A673 (cell line): ENCODE measurements around the gene SCAF1. TPM values are rescaled to one million over a fixed set of nuclear protein-coding genes. Genes with fewer than 3 reads are reported as not detected.
A peak's percentile ranks its signal among the peaks of the same experiment; 100 is the strongest.

ENCODE experiments used
- BruUV-seq: library from RNA; stranded (reverse); fragments of 400-500 nt; replicated peaks from 2 replicates; lab custom pipeline; 2021; lab: Mats Ljungman, UMichigan
- CTCF ChIA-PET: fragments of 300-600 bp; sonication (Branson Sonifier 250); formaldehyde crosslinking; loops from one replicate; lab custom pipeline; 2022; ENCODE audit warnings: antibody characterized with exemption; lab: Charles Lee
- POLR2A ChIA-PET: fragments of 300-600 bp; sonication (Branson Sonifier 250); formaldehyde crosslinking; loops from one replicate; lab custom pipeline; 2022; ENCODE audit warnings: antibody characterized with exemption; ENCODE audit not compliant: low non-redundant PET; lab: Charles Lee
- DNase-seq: peaks from one replicate; pipeline ENCODE4 v3.0.0-alpha.2; 2015; ENCODE audit warnings: low spot score
- H3K27ac ChIP-seq: fragments of 200-600 bp; sonication (generic); 2 replicates; pipeline ENCODE4 v1.5.1; 2016; ENCODE audit warnings: mixed run types, low read depth, mild to moderate bottlenecking, mixed read lengths, antibody characterized with exemption, low read length; ENCODE audit not compliant: poor library complexity, severe bottlenecking
- H3K27me3 ChIP-seq: fragments of 200-600 bp; sonication (generic); replicated peaks from 2 replicates; pipeline ENCODE4 v1.6.1; 2017; ENCODE audit warnings: mixed run types, low read depth, mild to moderate bottlenecking, mixed read lengths, antibody characterized with exemption, low read length; ENCODE audit not compliant: insufficient read depth, poor library complexity
- H3K36me3 ChIP-seq: fragments of 200-600 bp; sonication (generic); 2 replicates; pipeline ENCODE4 v1.6.1; 2016; ENCODE audit warnings: mixed run types, mild to moderate bottlenecking, mixed read lengths, antibody characterized with exemption, low read length; ENCODE audit not compliant: insufficient read depth, poor library complexity, severe bottlenecking
- H3K4me1 ChIP-seq: fragments of 200-600 bp; sonication (generic); 2 replicates; pipeline ENCODE4 v1.6.1; 2017; ENCODE audit warnings: mixed run types, mild to moderate bottlenecking, mixed read lengths, antibody characterized with exemption, low read length; ENCODE audit not compliant: insufficient read depth, poor library complexity, severe bottlenecking
- H3K4me3 ChIP-seq: fragments of 200-600 bp; sonication (generic); 2 replicates; pipeline ENCODE4 v1.5.1; 2016; ENCODE audit warnings: low read depth, mixed run types, mild to moderate bottlenecking, mixed read lengths, low read length; ENCODE audit not compliant: poor library complexity, severe bottlenecking
- H3K9me3 ChIP-seq: fragments of 200-600 bp; sonication (generic); 2 replicates; pipeline ENCODE4 v1.6.1; 2016; ENCODE audit warnings: mixed run types, low read depth, mild to moderate bottlenecking, mixed read lengths, antibody characterized with exemption, low read length; ENCODE audit not compliant: poor library complexity, severe bottlenecking
- CTCF ChIP-seq: fragments of 300-800, 200-600 bp; sonication (generic); conservative IDR thresholded peaks from 2 replicates; pipeline ENCODE4 v1.5.1; 2017; ENCODE audit warnings: low read depth, mild to moderate bottlenecking, antibody characterized with exemption, low read length, moderate library complexity, mixed read lengths
- EZH2 ChIP-seq: fragments of 200-600 bp; sonication (generic); IDR thresholded peaks from 2 replicates; pipeline ENCODE4 v1.6.1; 2017; ENCODE audit warnings: borderline replicate concordance, low read depth, mild to moderate bottlenecking, mixed read lengths, antibody characterized with exemption, low read length; ENCODE audit not compliant: poor library complexity, severe bottlenecking
- intact Hi-C: fragments of 100-400 bp; cut with micrococcal nuclease; formaldehyde crosslinking; loops from one replicate; pipeline ENCODE4 v1.10.0; 2022; ENCODE audit not compliant: unreplicated experiment
- total RNA-seq: library from RNA; stranded (reverse); gene quantifications from 2 replicates; pipeline ENCODE4 v1.2.3, GENCODE V29; 2021

Gene SCAF1
- total RNA-seq, 1 experiment from 2014 or later: 98.2 TPM

GRCh38 chr19:49635530-49636232, 6.3 kb upstream of the SCAF1 start:
- ChIA-PET POLR2A (interaction anchor here (0.6 kb wide), 1 partner anchor 274 kb away, joined by 8 read pairs; the partner anchor contains the start of gene TEAD2), CTCF (no interaction called here)
- no peak overlapping the region for H3K4me3 ChIP-seq
- H3K27ac ChIP-seq: peak overlapping the region; percentile 59
- no peaks in the 10 kb centered on the region for H3K27me3 ChIP-seq
- H3K4me1 ChIP-seq: peaks cover 27% of the 10 kb centered on the region
- peaks cover 3% of the 10 kb centered on the region for H3K36me3 ChIP-seq
- TF ChIP-seq CTCF: 0 out of 2 replicates have a peak, but pooled peaks have one; percentile 10
- no peak for TF ChIP-seq EZH2
- DNase-seq: peak; percentile 48
- intact Hi-C loops: no loop called here
- TSS peak; percentile 16 for BruUV-seq
- no peaks in the 10 kb centered on the region for H3K9me3 ChIP-seq

- ChIA-PET POLR2A (interaction anchor here (0.6 kb wide), 1 partner anchor 274 kb away, joined by 8 read pairs; the partner anchor contains the start of gene TEAD2), CTCF (no interaction called here)
- no peaks in the 10 kb centered on the region for H3K9me3 ChIP-seq
These were observed 5.6 kb upstream of the SCAF1 start for GRCh38 chr19:49636233-49636932.

More at GRCh38 chr19:49636233-49636932, 5.6 kb upstream of the SCAF1 start:
- H3K27me3 ChIP-seq: no peaks in the 10 kb centered on the region
- no TSS peak for BruUV-seq
- H3K36me3 ChIP-seq: peaks cover 3% of the 10 kb centered on the region
- intact Hi-C loops: no loop called here
- no peak for TF ChIP-seq CTCF
- no peak for TF ChIP-seq EZH2
- H3K4me3 ChIP-seq: no peak overlapping the region
- no peak for DNase-seq
- H3K27ac ChIP-seq: peak overlapping the region; percentile 59
- H3K4me1 ChIP-seq: peaks cover 27% of the 10 kb centered on the region
